PC-9 (cell line): ENCODE measurements around the gene SIK3.

Experiments
- EZH2 ChIP-seq: fragments of 200-600 bp; sonication (generic); IDR thresholded peaks from 2 replicates; pipeline ENCODE4 v1.8.0; 2017; ENCODE audit warnings: antibody characterized with exemption, low read depth
- TF ChIP-seq, protein P1 (sequence below): fragments of 200-600 bp; sonication (generic); conservative IDR thresholded peaks from 2 replicates; pipeline ENCODE4 v1.6.1; 2017; ENCODE audit warnings: mixed run types, antibody characterized with exemption, mild to moderate bottlenecking, moderate library complexity

DNA sequence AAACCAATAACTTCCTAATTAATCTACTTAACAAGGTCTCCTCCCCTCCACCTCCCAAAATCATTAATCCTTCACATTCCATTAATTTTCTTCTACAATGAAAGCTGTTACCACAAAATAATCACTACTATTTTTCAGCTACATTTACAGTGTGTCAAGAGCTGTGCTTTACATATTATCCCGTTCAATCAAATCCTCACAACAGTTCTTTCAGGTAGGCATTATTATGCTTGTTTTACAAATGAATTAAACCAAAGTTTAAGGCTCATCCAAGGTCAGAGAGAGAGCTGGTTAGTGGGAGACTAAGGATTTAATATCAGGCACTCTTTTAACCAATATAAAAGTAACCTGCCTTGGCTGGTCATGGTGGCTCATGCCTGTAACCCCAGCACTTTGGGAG lies 107.4 kb downstream of the SIK3 start:
- TF ChIP-seq, protein P1, sequence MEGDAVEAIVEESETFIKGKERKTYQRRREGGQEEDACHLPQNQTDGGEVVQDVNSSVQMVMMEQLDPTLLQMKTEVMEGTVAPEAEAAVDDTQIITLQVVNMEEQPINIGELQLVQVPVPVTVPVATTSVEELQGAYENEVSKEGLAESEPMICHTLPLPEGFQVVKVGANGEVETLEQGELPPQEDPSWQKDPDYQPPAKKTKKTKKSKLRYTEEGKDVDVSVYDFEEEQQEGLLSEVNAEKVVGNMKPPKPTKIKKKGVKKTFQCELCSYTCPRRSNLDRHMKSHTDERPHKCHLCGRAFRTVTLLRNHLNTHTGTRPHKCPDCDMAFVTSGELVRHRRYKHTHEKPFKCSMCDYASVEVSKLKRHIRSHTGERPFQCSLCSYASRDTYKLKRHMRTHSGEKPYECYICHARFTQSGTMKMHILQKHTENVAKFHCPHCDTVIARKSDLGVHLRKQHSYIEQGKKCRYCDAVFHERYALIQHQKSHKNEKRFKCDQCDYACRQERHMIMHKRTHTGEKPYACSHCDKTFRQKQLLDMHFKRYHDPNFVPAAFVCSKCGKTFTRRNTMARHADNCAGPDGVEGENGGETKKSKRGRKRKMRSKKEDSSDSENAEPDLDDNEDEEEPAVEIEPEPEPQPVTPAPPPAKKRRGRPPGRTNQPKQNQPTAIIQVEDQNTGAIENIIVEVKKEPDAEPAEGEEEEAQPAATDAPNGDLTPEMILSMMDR = no peak
- TF ChIP-seq EZH2 = no peak
